Central memory CD8-positive, alpha-beta T cell (primary cell): ENCODE data around the gene ERH.

Source experiments
- ATAC-seq: fragments of 150-1000 bp; cut with Tn5 transposase; replicated peaks from 2 replicates; pipeline ENCODE4 v1.10.0; 2022; ENCODE audit warnings: mild to moderate bottlenecking, moderate FRiP score, moderate number of reproducible peaks; ENCODE audit not compliant: poor library complexity, severe bottlenecking; ENCODE audit errors: extremely low read depth
- DNase-seq, 2 donors: peaks; one replicate each; pipeline ENCODE4 v3.0.0; 2021; ENCODE audit warnings: low spot score in 2 of 2
- H3K27ac Mint-ChIP-seq: one replicate; pipeline ENCODE4 v1.8.0; 2022; ENCODE audit warnings: low read depth, mild to moderate bottlenecking, moderate library complexity, mixed read lengths
- H3K27me3 Mint-ChIP-seq: one replicate; pipeline ENCODE4 v1.8.0; 2022; ENCODE audit warnings: mixed read lengths
- H3K36me3 Mint-ChIP-seq: one replicate; pipeline ENCODE4 v1.8.0; 2022; ENCODE audit warnings: mild to moderate bottlenecking, moderate library complexity, mixed read lengths; ENCODE audit not compliant: insufficient read depth
- H3K4me1 Mint-ChIP-seq: one replicate; pipeline ENCODE4 v1.8.0; 2022; ENCODE audit warnings: mixed read lengths
- H3K4me3 Mint-ChIP-seq: one replicate; pipeline ENCODE4 v1.8.0; 2022; ENCODE audit warnings: mild to moderate bottlenecking, moderate library complexity, mixed read lengths
- H3K9me3 Mint-ChIP-seq: one replicate; pipeline ENCODE4 v1.8.0; 2022; ENCODE audit warnings: mixed read lengths

The ERH gene

DNA sequence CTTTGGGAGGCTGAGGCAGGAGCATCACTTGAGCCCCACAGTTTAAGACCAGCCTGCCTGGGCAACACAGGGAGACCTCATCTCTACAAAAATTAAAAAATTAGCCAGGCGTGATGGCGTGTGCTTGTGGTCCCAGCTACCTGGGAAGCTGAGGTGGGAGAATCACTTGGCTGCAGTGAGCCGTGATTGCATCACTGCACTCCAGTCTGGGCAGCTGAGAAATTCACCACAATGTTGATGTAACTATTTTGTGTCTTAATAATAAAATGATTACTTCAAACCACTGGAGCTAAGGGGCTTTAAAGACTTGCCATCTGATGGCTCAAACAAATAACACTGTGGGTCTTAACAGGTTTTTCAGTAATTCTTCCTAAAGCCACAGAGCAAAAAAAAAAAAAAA, 10.8 kb downstream of the ERH start:
- Mint-ChIP-seq H3K36me3 (peaks cover 69% of the 10 kb centered on the region), H3K4me1 (peaks cover 53% of the 10 kb centered on the region), H3K9me3 (no peaks in the 10 kb centered on the region), H3K27me3 (no peaks in the 10 kb centered on the region), H3K4me3 (no peak overlapping the region), H3K27ac (no peak overlapping the region)
- no peak for ATAC-seq
- no peak for DNase-seq

DNA sequence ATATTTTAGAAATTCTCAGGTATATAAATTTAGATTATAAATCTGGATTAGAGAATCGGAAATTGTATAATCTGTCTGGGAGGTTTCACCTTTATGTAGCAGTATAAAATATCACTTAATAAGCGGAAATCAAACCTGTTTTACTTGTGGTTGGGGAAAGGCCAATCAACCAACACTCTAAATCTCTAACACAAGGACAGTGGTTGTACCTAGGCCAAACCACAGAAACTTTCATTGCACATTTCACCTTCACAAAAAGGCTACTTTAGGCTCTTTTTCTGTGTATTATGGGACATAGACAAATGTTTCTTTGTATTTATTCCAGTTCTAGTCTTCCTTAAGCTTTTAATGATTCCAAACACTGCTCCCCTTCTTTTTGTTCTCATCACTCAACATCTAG, 19.8 kb downstream of the ERH start:
- H3K4me3 Mint-ChIP-seq = no peak overlapping the region
- peaks cover 21% of the 10 kb centered on the region for H3K36me3 Mint-ChIP-seq
- H3K27me3 Mint-ChIP-seq = no peaks in the 10 kb centered on the region
- H3K9me3 Mint-ChIP-seq = peaks cover 7% of the 10 kb centered on the region
- DNase-seq = no peak
- ATAC-seq = no peak
- H3K27ac Mint-ChIP-seq = no peak overlapping the region
- H3K4me1 Mint-ChIP-seq = no peaks in the 10 kb centered on the region

DNA sequence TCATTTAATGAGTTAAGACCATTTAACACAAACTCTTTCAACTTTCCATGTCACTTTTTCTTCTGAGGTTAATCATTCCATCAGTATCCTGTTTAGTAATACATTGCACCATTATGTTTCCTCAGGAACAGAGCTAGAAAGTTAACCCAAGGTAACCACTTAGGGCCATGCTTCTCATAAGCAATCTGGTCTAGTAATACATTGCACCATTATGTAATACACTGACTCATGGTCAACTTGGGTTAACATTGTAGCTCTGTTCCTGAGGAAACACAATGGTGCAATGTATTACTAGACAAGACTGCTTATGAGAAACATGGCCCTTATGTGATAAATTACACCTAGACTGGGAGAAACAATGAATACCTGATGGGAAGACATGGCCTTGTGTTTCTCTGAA, 21.7 kb downstream of the ERH start:
- H3K27ac Mint-ChIP-seq = no peak overlapping the region
- no peak for ATAC-seq
- no peaks in the 10 kb centered on the region for H3K4me1 Mint-ChIP-seq

DNA sequence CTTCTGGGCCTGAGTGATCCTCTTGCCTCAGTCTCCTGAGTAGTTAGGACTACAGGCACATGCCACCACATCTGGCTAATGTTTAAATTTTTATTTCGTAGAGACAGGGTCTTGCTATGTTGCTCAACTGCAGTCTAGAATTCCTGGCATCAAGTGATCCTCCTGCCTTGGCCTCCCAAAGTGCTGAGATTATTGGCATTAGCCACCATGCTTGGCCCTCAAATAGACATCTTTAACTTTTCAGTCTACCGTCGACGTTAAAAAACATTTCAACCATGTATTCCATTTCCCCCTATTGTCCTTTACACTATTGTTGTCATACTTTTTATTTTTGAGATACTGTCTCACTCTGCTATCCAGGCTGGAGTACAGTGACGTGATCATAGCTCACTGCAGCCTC, 22.4 kb downstream of the ERH start:
- DNase-seq (no peak), ATAC-seq (no peak)
- no peak overlapping the region for H3K4me3 Mint-ChIP-seq
- no peak overlapping the region for H3K27ac Mint-ChIP-seq
- H3K27me3 Mint-ChIP-seq = no peaks in the 10 kb centered on the region
- no peaks in the 10 kb centered on the region for H3K4me1 Mint-ChIP-seq
- peaks cover 7% of the 10 kb centered on the region for H3K9me3 Mint-ChIP-seq
- peaks cover 12% of the 10 kb centered on the region for H3K36me3 Mint-ChIP-seq

More for the DNA sequence above, 21.7 kb downstream of the ERH start:
- no peaks in the 10 kb centered on the region for H3K27me3 Mint-ChIP-seq
- no peak overlapping the region for H3K4me3 Mint-ChIP-seq
- DNase-seq = no peak
- H3K36me3 Mint-ChIP-seq = peaks cover 13% of the 10 kb centered on the region
- H3K9me3 Mint-ChIP-seq = peaks cover 7% of the 10 kb centered on the region

DNA sequence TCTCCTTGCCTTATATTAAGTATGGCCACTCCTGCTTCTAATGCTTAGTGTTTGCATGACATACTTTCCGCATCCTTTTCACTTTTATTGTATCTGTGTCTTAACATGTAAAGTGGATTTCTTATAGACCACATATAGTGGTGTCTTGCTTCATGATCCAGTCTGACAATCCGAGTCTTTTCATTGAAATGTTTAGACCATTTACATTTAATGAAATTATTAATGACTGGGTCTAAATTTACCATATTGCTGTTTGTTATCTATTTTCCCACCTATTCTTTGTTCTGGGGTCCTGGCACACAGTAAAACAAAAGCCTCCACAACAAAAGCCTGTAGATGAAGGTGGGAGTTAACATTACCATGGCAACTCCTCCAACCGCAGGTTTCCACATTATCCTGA, 22.9 kb downstream of the ERH start:
- Mint-ChIP-seq H3K27ac (no peak overlapping the region), H3K4me1 (no peaks in the 10 kb centered on the region), H3K27me3 (no peaks in the 10 kb centered on the region), H3K36me3 (peaks cover 9% of the 10 kb centered on the region), H3K9me3 (peaks cover 7% of the 10 kb centered on the region), H3K4me3 (no peak overlapping the region)
- DNase-seq (no peak), ATAC-seq (no peak)

DNA sequence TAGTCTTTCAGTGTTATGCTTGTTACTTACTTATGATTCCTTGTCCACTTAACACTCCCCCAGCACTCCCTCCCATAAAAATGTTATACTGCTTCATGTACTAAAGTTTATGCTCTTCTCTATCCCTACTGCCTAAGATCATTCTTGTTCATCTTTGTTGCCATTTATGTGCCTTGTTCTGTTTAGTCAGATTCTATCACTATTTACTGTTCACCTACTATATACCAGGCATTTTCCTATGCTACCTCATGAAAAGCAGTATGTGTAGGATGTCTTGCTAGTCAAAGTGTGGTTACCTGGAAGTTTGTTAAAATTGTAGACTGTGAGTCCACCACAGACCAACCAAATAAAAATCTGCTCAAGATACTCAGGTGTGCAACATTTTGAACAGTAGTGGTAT, 23.9 kb downstream of the ERH start:
- ATAC-seq (no peak), DNase-seq (no peak)
- Mint-ChIP-seq H3K4me1 (no peaks in the 10 kb centered on the region), H3K9me3 (peaks cover 7% of the 10 kb centered on the region), H3K27ac (no peak overlapping the region), H3K4me3 (no peak overlapping the region), H3K27me3 (no peaks in the 10 kb centered on the region), H3K36me3 (peaks cover 5% of the 10 kb centered on the region)

DNA sequence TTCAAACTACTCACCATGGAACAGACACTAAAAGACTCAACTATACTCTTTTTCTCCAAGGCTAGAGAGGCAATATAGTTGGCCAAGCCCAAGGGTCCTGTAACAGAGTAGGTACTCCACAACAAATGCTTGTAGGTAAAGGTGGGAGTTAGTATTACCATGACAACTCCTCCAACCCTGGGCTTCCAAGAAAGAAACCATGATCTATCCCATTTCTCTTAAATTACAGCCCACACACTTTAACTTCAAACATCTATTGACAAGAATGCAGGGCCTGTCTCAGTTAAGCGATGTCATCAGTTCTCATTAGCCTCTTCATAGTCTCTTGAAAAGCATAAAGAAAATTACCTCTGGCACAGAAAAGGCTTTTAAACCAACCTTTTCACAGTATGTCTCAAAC, 25.0 kb downstream of the ERH start:
- peaks cover 4% of the 10 kb centered on the region for H3K36me3 Mint-ChIP-seq
- H3K27me3 Mint-ChIP-seq = no peaks in the 10 kb centered on the region
- no peak for DNase-seq
- peak overlapping the region; percentile 16 for H3K27ac Mint-ChIP-seq
- no peak overlapping the region for H3K4me3 Mint-ChIP-seq
- peaks cover 7% of the 10 kb centered on the region for H3K9me3 Mint-ChIP-seq
- no peak for ATAC-seq
- no peaks in the 10 kb centered on the region for H3K4me1 Mint-ChIP-seq

DNA sequence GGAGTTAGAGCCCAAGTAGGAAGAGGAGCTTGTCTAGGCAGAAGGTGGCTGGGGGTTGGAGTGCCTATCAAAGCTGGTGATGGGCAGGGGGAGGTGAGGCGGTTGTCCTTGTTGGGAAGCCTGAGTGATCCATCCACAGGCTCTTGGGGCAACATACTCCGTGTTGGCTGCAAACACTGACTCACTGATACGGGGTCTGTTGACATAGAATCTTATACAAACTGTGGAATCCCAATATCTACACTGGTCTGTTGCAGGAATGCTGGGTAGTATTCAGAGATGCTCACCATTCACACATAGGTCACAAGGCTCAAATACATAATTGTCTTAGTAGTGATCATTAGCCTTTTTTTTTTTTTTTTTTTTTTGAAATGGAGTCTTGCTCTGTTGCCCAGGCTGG, 26.0 kb downstream of the ERH start:
- no peaks in the 10 kb centered on the region for H3K4me1 Mint-ChIP-seq
- H3K27ac Mint-ChIP-seq = peak overlapping the region; percentile 14
- no peaks in the 10 kb centered on the region for H3K27me3 Mint-ChIP-seq
- H3K36me3 Mint-ChIP-seq = peaks cover 4% of the 10 kb centered on the region
- DNase-seq = no peak
- no peak overlapping the region for H3K4me3 Mint-ChIP-seq
- peaks cover 7% of the 10 kb centered on the region for H3K9me3 Mint-ChIP-seq
- ATAC-seq = no peak

DNA sequence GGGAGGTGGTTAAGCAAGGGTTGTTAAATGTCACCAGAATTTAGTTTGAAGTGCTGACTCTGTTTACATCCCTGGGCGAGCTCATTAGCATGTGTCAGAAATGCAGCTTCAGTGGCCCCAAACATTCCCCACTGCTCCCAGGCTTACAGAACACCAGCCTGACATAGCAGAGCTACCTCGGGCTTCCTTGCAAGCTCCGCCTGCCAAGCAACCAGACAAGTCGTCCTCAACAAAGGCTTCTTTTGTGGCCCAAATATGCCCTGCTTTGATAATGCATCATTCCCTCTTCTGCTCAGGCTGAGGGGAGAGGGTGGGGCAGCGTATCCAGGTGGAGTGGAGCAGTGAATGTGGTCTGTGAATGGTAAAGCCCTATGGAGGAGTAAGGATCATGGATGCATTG, 28.0 kb downstream of the ERH start:
- no peaks in the 10 kb centered on the region for H3K36me3 Mint-ChIP-seq
- H3K4me1 Mint-ChIP-seq = no peaks in the 10 kb centered on the region
- no peaks in the 10 kb centered on the region for H3K9me3 Mint-ChIP-seq
- DNase-seq = no peak
- no peak overlapping the region for H3K4me3 Mint-ChIP-seq
- H3K27ac Mint-ChIP-seq = no peak overlapping the region
- ATAC-seq = no peak
- H3K27me3 Mint-ChIP-seq = no peaks in the 10 kb centered on the region

DNA sequence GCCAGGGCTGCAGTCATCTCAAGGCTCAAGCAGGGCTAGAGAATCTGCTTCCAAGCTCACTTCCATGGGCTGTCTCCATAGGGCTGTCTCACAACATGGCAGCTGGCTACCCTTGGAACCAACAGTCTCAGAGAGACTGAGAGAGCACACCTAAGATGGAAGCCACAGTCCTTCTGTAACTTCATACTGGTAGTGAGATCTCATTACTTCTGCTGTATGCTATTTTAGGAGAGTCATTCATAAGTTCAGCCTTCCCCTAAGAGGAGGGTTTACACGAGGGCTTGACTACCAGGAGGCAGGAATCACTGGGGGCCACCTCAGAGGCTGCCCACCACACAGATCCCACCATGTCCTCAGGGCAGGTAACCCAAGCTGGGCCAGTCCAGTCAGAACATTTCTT, 29.7 kb downstream of the ERH start:
- H3K4me3 Mint-ChIP-seq = no peak overlapping the region
- H3K27me3 Mint-ChIP-seq = no peaks in the 10 kb centered on the region
- H3K36me3 Mint-ChIP-seq = no peaks in the 10 kb centered on the region
- ATAC-seq = no peak
- DNase-seq = no peak
- H3K27ac Mint-ChIP-seq = no peak overlapping the region
- no peaks in the 10 kb centered on the region for H3K9me3 Mint-ChIP-seq
- H3K4me1 Mint-ChIP-seq = no peaks in the 10 kb centered on the region

DNA sequence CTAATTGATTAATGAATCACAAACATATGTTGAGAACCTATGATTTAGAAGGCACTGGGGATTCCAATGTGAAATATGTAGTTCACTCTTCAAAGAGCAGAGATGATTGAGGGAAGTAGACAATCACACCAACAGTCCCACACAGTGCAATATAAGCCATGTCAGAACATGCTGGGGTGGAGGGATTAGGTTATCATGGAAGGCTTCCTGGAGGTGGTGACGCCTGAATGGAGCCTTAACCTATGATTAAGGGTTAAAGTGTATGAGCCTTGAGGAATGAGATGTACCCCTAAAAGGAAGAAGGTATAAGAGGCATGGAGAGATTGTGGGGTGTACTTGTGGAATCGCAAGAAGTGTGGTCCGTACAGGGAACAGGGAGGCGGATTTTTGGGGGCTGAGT, 31.3 kb downstream of the ERH start:
- H3K4me3 Mint-ChIP-seq = no peak overlapping the region
- DNase-seq (no peak), ATAC-seq (no peak)
- H3K27me3 Mint-ChIP-seq = no peaks in the 10 kb centered on the region
- no peaks in the 10 kb centered on the region for H3K4me1 Mint-ChIP-seq
- H3K27ac Mint-ChIP-seq = no peak overlapping the region
- H3K36me3 Mint-ChIP-seq = no peaks in the 10 kb centered on the region
- H3K9me3 Mint-ChIP-seq = no peaks in the 10 kb centered on the region

DNA sequence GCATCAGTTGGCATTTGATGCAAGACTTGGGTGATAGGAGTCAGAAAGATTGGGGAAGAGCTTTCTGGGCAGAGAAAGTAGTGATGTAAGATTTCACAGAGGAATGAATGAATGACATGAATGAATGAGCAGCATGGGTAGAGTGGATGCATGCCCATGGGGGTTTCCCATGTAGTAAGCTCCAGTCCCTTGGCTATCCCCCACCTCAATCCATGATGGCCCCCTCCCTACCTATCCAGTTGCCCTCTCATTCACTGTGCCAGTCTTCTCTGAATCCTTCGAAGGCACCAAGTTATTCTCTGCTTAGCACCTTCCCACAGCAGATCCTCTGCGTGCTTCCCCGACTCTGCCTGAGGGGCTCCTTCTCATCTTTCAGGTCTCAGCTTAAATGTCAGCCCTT, 32.0 kb downstream of the ERH start:
- Mint-ChIP-seq H3K27me3 (no peaks in the 10 kb centered on the region), H3K4me1 (no peaks in the 10 kb centered on the region), H3K4me3 (no peak overlapping the region), H3K9me3 (no peaks in the 10 kb centered on the region), H3K27ac (no peak overlapping the region), H3K36me3 (no peaks in the 10 kb centered on the region)
- DNase-seq (no peak), ATAC-seq (no peak)

DNA sequence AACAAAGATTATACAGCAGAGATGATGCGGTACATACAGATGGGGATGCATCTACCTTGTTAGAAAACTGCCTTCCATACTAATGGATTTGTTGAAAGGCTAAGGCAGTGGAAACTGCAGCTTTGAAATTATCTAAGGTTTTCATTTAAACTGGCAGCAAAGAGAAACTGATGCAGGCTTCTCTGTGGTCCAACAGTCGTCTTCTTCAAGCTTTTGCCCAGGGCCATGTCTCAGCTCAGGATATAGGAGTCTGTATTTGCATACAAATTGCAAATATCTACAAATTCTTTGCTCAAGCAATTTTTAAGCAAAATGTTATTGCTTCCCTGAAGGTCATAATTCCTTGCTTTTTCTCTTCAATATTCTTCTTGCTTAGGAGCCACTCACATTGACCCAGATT, 33.7 kb downstream of the ERH start:
- Mint-ChIP-seq H3K27me3 (peaks cover 1% of the 10 kb centered on the region), H3K36me3 (no peaks in the 10 kb centered on the region), H3K4me1 (no peaks in the 10 kb centered on the region), H3K27ac (no peak overlapping the region), H3K4me3 (no peak overlapping the region), H3K9me3 (no peaks in the 10 kb centered on the region)
- ATAC-seq = no peak
- no peak for DNase-seq

DNA sequence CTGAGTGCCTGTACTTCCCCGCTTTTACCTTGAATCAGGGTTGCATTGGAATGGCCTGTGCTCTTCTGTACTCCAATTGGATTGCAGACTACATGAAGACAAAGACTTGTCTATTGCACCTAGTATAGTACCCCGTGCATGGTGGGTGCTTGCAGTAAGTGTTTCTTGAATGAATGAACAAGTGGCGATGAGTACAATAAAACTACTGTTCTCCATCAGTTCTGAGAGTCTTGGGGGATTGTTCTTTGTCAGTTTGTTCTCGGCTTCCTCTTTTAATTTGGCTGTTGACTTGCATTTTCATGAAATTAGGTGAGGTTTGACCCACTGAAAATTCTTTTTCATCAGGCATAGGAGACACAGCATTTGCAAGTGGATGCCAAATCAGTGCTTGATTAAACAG, 34.1 kb downstream of the ERH start:
- Mint-ChIP-seq H3K4me1 (no peaks in the 10 kb centered on the region), H3K36me3 (no peaks in the 10 kb centered on the region), H3K9me3 (no peaks in the 10 kb centered on the region), H3K4me3 (no peak overlapping the region), H3K27ac (no peak overlapping the region), H3K27me3 (peaks cover 5% of the 10 kb centered on the region)
- DNase-seq (no peak), ATAC-seq (no peak)
